T follicular helper cell (primary cell): Measurements from ENCODE around the gene COPA.
"Not testable (repeated sequence)": the region's sequence is repeated elsewhere in the genome, so short reads cannot be mapped to it uniquely, and the experiment has no call there.

Experiments
- DNase-seq: peaks from one replicate; pipeline ENCODE4 v3.0.0-alpha.2; 2020; ENCODE audit warnings: low read depth

COPA gene

DNA sequence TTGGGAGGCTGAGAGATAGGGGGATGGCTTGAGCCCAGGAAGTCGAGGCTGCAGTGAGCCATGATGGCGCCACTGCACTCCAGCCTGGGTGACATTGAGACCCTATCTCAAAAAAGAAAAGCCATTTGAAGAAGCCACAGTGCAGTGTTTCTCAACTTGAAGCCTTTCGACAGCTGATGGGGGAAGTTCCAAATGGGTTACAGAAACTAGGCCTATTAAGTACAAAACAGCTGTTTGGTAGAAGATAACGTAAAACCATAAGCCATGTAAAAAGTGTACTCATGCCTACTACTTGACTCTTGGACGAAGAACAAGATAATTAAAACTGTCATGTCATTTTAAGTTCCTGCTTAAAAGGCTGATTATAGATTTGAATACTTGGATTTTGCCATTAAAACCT lies 16.6 kb downstream of the COPA start:
- DNase-seq = no peak

DNA sequence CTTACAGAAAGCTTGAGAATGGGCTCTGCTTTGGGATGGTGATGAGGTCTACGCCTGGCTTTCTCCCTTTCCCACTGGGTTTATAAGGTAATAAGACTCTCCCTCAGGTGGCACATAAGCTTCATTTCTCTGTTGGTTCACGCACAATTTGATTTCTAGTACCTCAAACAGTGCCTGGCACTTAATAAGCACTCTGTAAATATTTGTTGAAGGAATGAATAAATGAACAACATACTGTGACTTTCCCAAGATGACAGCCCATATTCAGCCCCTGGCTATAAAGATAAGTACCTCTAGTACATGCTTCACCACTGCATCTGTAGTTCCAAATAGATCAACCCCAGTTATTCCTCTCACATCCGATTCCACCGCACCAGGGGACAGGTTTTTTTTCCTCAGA lies 17.8 kb downstream of the COPA start:
- no peak for DNase-seq

DNA sequence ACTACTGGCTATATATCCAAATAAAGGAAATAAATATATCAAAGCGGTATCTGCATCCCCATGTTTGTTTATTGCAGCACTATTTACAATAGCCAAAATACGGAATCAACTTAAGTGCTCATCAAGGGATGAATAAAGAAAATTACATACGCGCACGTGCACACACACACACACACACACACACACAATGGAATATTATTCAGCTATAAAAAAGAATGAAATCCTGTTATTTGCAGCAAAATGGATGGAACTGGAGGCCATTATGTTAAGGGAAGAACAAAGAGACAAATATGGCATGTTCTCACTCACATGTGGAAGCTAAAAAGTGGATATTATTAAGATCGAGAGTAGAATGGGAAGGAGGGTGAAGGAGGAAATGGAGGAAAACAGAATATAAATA lies 20.2 kb downstream of the COPA start:
- no peak for DNase-seq

DNA sequence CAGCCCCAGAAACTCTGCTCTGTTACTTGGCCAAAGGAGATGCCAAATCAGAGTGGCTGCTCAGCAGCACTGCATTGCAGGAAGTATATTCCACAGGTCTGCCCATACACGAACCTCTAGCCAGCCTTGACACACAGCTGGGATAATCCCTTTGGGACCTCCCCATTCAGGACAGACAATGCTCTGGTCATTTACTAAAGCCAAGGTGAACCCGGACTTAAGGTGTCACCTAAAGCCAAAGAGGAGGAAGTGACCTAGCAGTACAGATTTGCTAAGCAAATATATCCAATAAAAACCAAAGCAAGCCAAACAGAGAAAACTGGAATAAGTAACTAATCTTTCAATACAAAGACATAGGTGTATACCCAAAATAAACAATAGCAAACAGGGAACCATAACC lies 27.7 kb downstream of the COPA start:
- no peak for DNase-seq

DNA sequence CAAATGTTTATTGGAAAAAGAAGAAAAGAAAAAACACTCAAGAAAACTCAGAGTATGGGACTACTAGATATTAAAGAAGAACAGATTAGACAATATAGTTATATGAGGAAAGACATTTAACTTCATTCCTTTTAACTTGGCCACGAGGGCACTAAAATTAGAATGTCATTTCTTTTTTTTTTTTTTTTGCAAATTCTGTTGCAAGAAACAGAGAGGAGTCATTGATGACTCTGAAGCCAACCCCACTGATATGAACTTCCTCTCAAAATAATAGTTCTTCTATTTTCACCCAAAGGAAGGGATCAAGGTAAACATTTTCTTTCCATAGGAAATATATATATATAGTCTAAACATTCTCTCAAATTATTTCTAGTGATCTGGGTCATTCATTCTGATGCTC lies 33.5 kb downstream of the COPA start:
- no peak for DNase-seq

DNA sequence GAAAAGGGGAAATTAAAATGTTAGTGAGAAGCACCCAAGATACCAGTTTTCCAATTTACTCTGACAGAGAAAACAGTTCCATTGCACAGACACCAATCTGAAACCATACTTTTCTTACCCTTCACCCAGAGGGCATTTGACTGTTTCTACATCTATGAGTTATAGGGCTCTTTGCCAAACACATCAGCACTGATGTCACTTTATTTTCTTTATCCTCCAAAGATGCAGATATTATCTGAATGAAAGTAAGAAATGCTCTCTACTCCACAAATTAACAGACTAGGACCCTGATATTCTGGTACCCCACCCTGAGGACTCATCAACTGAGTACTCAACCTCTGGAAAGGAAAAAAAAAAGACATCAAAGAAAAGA lies 33.9 kb downstream of the COPA start:
- DNase-seq = no peak

DNA sequence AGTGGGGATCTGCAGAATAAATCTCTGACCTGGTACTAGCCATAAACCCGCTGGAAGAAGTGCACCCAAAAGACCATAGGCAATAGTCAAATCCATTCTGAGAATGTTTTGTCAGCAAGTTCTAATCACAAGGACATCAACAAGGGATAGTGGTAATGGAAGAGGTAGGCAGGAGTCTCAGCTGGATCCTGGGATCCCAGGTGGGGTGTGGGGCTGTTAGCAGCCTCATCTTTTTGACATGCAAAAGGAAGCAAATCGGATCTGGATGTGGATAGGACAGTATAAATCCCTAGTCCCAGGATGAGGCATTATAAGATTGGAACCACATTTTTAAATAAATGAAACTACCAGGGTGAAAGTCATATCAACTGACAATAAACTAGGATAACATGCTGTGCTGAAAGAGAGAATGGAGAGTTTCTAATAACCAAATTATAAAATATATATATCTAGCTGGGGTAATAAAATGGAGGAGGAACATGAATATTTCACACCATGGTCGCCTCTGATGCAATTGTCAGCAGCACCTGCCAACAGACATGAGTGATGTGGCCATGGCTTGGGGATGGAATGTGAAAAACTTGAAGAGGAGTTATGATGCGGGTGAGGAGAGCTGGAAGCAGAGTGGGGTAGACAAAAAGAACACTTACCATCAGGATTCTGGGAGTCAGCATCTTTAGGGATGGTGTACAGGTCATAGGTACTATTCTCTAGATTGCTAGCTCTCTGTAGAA lies 34.4 kb downstream of the COPA start:
- no peak for DNase-seq

DNA sequence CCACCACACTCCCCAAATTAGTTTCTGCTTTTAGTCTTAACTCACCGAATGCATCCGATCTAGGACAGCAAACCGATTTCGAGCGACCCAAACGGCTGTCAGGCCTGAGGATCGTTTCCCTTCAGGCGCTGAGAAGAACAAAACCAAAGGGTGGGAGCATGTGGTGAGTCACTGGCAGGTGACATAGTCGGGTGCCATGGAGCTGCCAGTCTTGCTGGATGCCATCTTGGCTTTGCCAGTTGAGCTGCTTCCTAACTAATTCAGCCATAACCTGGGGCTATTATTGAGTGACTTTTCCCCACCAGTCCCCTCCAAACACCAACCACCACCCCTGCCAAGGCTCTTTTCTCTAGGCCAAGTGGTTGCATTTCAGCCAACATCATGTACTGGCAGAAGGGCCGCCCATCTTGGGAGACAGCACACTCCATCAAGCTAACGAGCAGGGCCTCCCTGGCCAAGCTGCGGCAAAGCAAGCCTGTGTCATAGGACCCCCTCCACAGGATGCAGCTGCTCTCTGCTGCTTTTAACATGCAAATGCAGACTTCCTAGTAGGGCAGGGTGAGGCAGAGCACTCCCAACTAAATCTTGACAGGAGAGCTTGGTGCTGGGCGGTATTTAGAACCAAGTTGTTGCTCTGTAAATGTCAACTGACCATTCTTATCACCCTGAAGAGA lies 35.8 kb downstream of the COPA start:
- DNase-seq = no peak

DNA sequence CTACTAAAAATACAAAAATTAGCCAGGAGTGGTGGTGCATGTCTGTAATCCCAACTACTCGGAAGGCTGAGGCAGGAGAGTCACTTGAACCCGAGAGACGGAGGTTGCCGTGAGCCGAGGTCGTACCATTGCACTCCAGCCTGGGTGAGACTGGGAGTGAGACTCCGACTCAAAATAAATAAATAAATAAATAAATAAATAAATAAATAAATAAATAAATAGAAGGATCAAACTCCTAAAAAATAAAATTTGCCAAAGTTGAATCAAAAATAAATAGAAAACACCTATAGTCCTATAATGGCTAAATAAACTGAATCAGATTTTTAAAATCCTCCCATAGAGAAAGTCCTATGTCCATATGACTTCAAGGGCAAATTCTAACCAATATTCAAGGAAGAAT lies 42.9 kb downstream of the COPA start:
- DNase-seq = no peak

DNA sequence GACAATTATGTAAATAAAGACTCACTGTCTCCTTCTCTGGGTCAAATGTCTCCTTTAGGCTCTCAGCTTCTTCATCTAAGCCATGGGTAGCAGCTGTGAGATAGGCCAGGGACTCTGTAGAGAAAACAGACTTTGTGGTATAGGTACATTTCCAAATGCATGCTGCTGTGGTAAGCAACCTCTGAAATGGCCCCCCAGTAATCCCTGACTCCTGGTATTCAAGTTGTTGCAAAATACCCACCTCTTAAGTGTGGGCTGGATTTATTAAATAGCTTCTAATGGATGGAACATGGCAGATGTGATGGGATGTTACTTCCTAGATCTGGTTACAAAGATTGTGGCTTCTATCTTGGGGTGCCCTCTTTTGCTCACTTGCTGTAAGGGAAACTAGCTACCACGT lies 47.0 kb downstream of the COPA start:
- no peak for DNase-seq

DNA sequence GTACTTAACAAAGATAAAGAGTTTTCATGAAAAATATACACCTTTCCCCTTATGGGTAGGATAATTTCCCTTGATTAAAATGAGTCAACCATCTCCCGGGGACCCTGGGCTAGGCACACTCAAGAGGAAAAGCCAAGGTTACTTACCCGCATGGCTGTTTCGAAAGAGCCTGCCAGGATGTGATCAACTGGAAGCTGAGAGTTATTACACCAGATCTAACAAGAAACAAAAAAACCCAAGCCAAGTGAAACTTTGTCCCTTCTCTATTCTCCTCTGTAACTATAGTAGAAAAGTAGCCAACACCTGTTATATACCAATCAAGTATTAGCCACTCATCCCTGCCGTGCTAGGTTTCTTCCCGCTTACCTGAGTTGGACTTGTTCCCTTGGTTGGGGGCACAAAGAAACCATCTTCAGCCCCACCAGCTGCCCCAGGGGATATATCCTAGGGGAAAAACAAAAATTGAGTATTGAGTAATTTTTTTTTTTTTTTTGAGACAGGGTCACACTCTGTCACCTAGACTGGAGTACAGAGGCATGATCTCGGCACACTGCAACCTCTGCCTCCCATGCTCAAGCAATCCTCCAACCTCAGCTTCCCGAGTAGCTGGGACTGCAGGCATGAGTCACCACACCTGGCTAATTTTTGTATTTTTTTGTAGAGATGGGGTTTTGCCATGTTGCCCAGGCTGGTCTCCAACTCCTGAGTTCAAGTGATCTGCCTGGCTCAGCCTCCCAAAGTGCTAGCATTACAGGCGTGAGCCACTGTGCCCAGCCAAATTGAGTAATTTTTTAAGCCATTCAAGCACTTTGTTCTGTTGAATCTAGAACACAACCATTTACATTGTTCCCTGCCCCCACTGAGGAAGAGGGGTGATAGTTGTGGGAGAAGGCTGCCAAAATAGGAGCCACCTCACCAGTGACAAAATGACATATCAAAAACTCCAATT lies 49.8 kb downstream of the COPA start:
- no peak for DNase-seq

DNA sequence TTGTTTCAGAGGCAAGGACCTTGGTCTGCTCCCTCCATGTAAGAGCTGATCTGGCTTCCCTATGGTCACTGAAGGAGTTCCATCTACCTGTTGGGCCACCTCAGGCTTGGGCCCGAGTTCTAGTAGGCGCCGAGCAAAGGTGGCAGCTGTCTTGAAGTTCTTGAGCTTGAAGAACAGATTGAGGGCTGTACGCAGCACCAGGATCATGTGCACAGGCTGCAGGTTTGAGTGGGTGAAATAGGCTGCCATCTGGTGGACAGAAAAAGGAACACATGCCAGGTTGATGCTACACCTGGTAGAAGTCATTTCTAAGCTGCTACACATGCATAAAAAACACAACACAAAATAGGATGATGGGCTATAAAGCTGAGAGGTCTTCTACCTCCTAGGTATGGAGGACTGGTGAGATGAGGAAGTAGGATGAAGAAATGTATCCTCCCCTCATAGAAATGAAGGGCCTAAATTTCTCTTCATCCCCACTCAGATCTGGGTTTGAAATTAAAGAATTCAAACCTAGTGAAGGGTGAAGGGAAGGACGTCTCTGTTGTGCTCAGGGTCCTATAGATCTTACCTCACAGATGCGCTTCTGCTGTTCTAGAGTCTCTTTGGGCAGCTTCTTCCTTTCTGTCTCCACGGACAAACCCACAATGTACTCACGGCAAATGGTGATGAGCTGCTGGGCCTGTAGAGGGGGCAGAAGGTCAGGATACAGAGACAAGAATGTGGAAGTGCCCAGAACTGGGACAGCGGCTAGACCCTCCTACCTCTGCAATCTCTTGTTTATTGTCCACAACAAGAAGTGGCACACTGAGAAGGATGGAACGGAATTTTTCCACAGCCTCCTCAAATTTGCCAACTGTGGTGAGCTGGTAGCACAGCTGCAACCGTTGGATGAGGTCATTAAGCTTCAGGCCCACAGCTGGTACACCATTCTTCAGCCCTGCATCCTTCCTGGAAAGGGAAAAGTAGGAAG lies 51.5 kb downstream of the COPA start:
- peak; percentile 56 for DNase-seq

DNA sequence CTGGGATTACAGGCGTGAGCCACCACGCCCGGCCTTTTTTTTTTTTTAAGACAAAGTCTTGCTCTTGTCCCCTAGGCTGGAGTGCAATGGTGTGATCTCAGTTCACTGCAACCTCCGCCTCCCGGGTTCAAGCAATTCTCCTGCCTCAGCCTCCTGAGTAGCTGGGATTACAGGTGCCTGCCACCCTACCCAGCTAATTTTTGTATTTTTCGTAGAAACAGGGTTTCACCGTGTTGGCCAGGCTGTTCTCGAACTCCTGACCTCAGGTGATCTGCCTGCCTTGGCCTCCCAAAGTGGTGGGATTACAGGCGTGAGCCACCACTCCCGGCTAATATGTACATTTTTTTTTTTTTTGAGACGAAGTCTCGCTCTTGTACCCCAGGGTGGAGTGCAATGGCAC lies 55.3 kb downstream of the COPA start:
- DNase-seq = not testable (repeated sequence)

DNA sequence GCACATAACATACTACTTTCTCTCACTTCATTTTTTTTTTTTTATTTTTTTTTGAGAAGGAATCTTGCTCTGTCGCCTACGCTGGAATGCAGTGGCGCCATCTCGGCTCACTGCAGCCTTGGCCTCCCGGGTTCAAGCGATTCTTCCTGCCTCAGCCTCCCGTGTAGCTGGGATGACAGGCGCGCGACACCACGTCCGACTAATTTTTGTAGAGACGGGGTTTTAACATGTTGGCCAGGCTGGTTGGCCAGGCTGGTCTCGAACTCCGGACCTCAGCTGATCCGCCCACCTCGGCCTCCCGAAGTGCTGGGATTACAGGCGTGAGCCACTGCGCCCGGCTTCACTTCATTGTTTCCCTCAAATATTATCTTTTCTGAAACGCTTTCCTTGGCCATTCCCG lies 57.5 kb downstream of the COPA start:
- no peak for DNase-seq

DNA sequence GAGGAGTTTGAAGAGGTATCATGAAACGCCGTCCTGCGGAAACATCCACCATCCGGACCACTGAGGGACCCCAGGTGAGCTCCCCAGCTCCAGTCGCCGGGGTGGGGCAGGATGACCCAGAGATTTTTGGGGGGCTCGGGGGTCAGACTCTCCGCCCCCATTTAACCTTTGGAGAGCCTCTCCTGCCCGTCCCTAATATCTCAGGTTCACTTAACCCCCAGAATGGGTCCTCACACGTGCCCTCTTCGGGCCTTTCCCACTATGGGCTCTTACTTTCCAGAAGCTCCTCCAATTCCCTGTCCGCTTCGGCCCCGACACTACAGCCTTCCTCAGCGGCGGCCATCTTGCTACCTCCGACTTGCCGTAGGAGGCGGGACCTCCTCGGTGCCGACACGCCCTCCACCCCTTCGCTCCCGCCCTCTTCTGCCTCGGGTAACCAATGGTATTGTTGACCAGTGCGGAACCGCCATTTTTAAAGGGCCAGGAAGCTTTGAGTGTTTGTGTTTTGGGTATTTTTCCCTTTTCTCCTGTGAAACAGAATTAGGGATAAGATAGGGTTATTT lies 58.2 kb downstream of the COPA start, which contains the start of gene PEX19:
Gene PEX19 (minus strand): TSS at position 352 of the 563 bp plus-strand sequence. CDS start 9 bp downstream, at position 343.
- DNase-seq = peak; percentile 90

DNA sequence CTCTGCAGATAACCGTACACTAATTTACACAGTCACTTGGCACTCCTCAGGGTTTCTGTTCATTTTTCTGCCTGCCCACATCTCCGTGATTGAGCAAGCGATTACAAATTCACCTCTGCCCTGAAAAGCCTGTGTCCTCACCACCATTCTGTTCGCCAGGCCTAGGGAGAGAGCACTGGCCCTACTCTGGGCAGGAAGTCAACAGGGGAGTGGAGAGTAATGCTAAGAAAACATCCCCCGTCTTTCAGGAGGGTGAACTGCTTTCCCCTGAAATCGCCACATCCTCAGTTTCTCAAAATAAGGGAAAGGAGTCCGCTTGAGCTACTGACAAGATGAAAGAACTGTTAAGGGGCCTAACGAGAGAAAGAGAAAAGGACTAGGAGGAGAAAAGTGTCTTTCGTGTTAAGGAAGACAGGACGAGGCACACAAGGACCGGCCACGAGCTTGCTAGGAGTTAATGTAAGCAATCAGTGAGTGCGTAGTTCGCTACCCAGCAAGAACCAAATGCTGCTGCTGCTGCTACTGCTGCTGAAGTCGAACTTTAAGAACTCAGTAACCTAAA lies 58.7 kb downstream of the COPA start:
- DNase-seq = no peak

DNA sequence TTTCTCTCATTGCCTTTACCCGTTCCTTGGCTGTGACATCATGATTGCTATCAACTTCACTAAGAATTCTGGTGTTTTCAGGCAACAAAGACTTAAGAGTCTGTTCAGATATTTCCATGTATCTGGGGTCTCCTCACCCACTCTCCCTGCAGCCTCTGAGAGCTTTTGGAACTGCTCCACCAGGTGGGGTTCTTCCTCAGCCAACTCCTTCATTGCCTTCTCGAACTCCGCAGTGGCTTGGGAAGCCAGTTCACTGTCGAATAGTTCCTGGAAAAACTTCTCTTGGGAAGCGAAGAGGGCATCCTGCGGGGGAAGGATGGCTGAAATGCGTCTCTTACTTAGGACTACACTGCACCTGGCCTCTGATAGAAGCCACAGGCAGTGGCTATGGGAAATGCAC lies 60.2 kb downstream of the COPA start:
- no peak for DNase-seq

DNA sequence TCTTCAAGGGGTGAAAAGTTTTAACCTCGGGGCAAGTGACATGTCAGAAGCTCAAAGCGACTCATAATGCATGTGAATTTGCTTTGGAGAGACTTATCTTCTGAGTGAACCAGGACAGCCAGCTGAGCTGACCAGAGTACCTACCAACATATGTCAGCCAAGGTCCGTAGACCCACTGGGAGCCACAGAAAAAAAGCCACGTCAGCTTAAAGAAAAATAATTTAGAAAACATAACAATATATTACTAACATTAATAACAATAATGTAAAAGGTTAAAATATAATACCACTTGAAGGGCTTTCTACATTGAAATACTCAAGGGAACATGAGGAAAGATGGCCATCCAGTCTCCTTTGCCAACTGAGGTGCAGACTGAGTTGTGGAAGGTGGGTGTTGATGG lies 65.1 kb downstream of the COPA start:
- DNase-seq = no peak

DNA sequence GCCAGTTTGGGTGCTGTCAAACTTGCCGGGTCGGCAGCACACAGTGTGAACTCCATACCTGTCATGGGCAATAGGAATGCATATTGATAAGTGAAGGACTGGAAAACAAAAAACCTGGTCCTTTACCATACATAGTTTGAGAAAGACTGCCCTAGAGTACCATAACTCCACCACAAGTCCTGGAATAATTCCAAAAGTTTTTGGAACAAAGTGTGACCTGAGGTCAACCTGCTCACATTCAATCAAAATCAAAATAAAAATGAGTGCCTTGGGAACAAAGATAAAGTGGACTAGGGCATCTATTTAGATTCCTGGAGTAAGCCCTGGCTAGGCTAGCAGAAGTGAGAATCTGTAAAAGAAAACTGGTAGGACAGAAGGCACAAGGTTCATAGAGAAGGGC lies 65.7 kb downstream of the COPA start:
- no peak for DNase-seq

DNA sequence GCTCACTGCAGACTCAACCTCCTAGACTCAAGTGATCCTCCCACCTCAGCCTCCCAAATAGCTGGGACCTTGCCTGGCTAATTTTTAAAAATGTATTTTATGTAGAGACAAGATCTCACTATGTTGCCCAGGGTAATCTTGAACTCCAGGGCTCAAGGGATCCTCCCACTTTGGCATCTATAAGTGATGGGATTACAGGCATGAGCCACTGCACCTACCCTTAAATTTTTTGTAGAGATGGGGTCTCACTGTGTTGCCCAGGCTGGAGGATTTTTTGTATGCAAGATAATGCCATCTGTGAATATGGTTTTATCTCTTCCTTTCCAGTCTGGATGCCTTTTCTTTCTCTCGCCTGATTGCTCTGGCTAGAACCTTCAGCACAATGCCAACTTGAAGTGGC lies 72.0 kb downstream of the COPA start:
- no peak for DNase-seq
